Gastrocnemius medialis (tissue), 4 donors: Measurements from ENCODE around the gene MCEMP1.

Source experiments
- CTCF ChIP-seq, 5 experiments: fragments of 450-650 bp in 3 of 5; fragments of 200-600 bp in 2 of 5; sonication (generic) in 2 of 5; IDR thresholded peaks in 4 of 5; conservative IDR thresholded peaks in 1 of 5; 1 replicate in 4 of 5; 2 replicates in 1 of 5; pipeline ENCODE4 v1.5.1; 2016 to 2019; ENCODE audit warnings: antibody characterized with exemption in 5 of 5, mild to moderate bottlenecking in 3 of 5, moderate library complexity in 3 of 5
- POLR2A ChIP-seq, 2 donors: fragments of 450-650 bp; IDR thresholded peaks; one replicate each; pipeline ENCODE4 v1.6.1; 2017; ENCODE audit warnings: antibody characterized with exemption in 2 of 2, mild to moderate bottlenecking in 2 of 2, moderate library complexity in 2 of 2

GRCh38 chr19:7720351-7720750 lies 43.5 kb downstream of the MCEMP1 start:
- no peak for TF ChIP-seq CTCF (IDR thresholded peaks at IDR 0.05 in 4 of 5, conservative IDR thresholded peaks at IDR 0.05 in 1 of 5)
- no peak for TF ChIP-seq POLR2A (IDR thresholded peaks at IDR 0.05)
